Mesenchymal stem cell (in vitro differentiated cells and primary cell): ENCODE measurements around the gene DENND4A.
A peak's percentile ranks its signal among the peaks of the same experiment; 100 is the strongest.

Source experiments
- DNase-seq: peaks from one replicate; pipeline ENCODE4 v3.0.0-alpha.2; 2013
- H2AFZ ChIP-seq: one replicate; pipeline ENCODE4 v1.6.1; 2013; ENCODE audit warnings: low read depth, mild to moderate bottlenecking, control low read depth, inconsistent platforms, low read length, moderate library complexity
- H2AK5ac ChIP-seq: 2 replicates; pipeline ENCODE4 v1.6.1; 2013; ENCODE audit warnings: low read length, moderate library complexity, mild to moderate bottlenecking, inconsistent platforms; ENCODE audit not compliant: severe bottlenecking
- H2BK120ac ChIP-seq: one replicate; pipeline ENCODE4 v1.6.1; 2013; ENCODE audit warnings: low read depth, mild to moderate bottlenecking, inconsistent platforms, low read length, moderate library complexity
- H2BK12ac ChIP-seq, 2 experiments: one replicate each; pipeline ENCODE4 v1.6.1; 2013; ENCODE audit warnings: inconsistent platforms in 2 of 2, low read length in 2 of 2, mild to moderate bottlenecking in 2 of 2, moderate library complexity in 2 of 2, control low read depth in 1 of 2
- H2BK15ac ChIP-seq: one replicate; pipeline ENCODE4 v1.6.1; 2013; ENCODE audit warnings: mild to moderate bottlenecking, low read depth, inconsistent platforms; ENCODE audit not compliant: poor library complexity, severe bottlenecking
- H2BK5ac ChIP-seq: 2 replicates; pipeline ENCODE4 v1.6.1; 2013; ENCODE audit warnings: low read depth, mild to moderate bottlenecking, low read length, control low read depth, inconsistent platforms; ENCODE audit not compliant: poor library complexity, severe bottlenecking
- H3K14ac ChIP-seq, 2 experiments: one replicate each; pipeline ENCODE4 v1.6.1; 2013; ENCODE audit warnings: inconsistent platforms in 2 of 2, low read length in 2 of 2, control low read depth in 1 of 2, mild to moderate bottlenecking in 1 of 2, moderate library complexity in 1 of 2
- H3K18ac ChIP-seq, 2 experiments: one replicate each; pipeline ENCODE4 v1.6.1; 2013; ENCODE audit warnings: inconsistent platforms in 2 of 2, low read length in 2 of 2, control low read depth in 1 of 2, low read depth in 1 of 2, mild to moderate bottlenecking in 1 of 2
- H3K23ac ChIP-seq, 2 experiments: one replicate each; pipeline ENCODE4 v1.6.1; 2013; ENCODE audit warnings: inconsistent platforms in 2 of 2, low read length in 2 of 2, mild to moderate bottlenecking in 2 of 2, moderate library complexity in 2 of 2, control low read depth in 1 of 2
- H3K27ac ChIP-seq: 2 replicates; pipeline ENCODE4 v1.5.1; 2013; ENCODE audit warnings: mild to moderate bottlenecking, moderate library complexity, low read length, control low read depth, inconsistent platforms; ENCODE audit not compliant: poor library complexity, severe bottlenecking
- H3K27me3 ChIP-seq, 2 experiments: 2 replicates each; pipeline versions ENCODE4 v1.6.1 to v1.7.0; 2013; ENCODE audit warnings: low read length in 2 of 2, mild to moderate bottlenecking in 2 of 2, moderate library complexity in 2 of 2, control low read depth in 1 of 2, inconsistent platforms in 1 of 2; ENCODE audit not compliant: control insufficient read depth in 1 of 2, insufficient read depth in 1 of 2
- H3K36me3 ChIP-seq, 2 experiments: 2 replicates each; pipeline versions ENCODE4 v1.6.1 to v1.7.0; 2013; ENCODE audit warnings: low read length in 2 of 2, control low read depth in 1 of 2, inconsistent platforms in 1 of 2, low read depth in 1 of 2, mild to moderate bottlenecking in 1 of 2; ENCODE audit not compliant: insufficient read depth in 2 of 2, control insufficient read depth in 1 of 2
- H3K4ac ChIP-seq, 2 experiments: one replicate each; pipeline ENCODE4 v1.6.1; 2013; ENCODE audit warnings: inconsistent platforms in 2 of 2, low read length in 2 of 2, mild to moderate bottlenecking in 2 of 2, moderate library complexity in 2 of 2, control low read depth in 1 of 2, low read depth in 1 of 2
- H3K4me1 ChIP-seq: 2 replicates; pipeline ENCODE4 v1.6.1; 2013; ENCODE audit warnings: low read depth, low read length, control low read depth; ENCODE audit not compliant: control insufficient read depth, insufficient read depth
- H3K4me2 ChIP-seq: 2 replicates; pipeline ENCODE4 v1.6.1; 2013; ENCODE audit warnings: low read length, mild to moderate bottlenecking, inconsistent platforms; ENCODE audit not compliant: poor library complexity, severe bottlenecking
- H3K4me3 ChIP-seq, 2 experiments: 2 replicates each; pipeline versions ENCODE4 v1.5.1 to v1.7.0; 2013; ENCODE audit warnings: low read length in 2 of 2, mild to moderate bottlenecking in 2 of 2, control low read depth in 1 of 2, low read depth in 1 of 2; ENCODE audit not compliant: insufficient read depth in 1 of 2
- H3K79me1 ChIP-seq: replicated peaks from 2 replicates; pipeline ENCODE4 v1.6.1; 2013; ENCODE audit warnings: mild to moderate bottlenecking, control low read depth, low read length, inconsistent platforms; ENCODE audit not compliant: poor library complexity, severe bottlenecking
- H3K9ac ChIP-seq: 2 replicates; pipeline ENCODE4 v1.7.0; 2013; ENCODE audit warnings: mild to moderate bottlenecking, low read length, moderate library complexity
- H3K9me3 ChIP-seq: 2 replicates; pipeline ENCODE4 v1.7.0; 2013; ENCODE audit warnings: mild to moderate bottlenecking, low read length; ENCODE audit not compliant: control insufficient read depth
- H4K8ac ChIP-seq: one replicate; pipeline ENCODE4 v1.6.1; 2013; ENCODE audit warnings: inconsistent platforms, mild to moderate bottlenecking, low read length, moderate library complexity
- H4K91ac ChIP-seq: one replicate; pipeline ENCODE4 v1.6.1; 2013; ENCODE audit warnings: mild to moderate bottlenecking, low read length, inconsistent platforms
- WGBS: methylation state at CpG from one replicate; pipeline ENCODE4 v1.1.7; 2013; ENCODE audit warnings: mixed read lengths; 5-methylcytosine and 5-hydroxymethylcytosine counted together

The DENND4A gene

DNA sequence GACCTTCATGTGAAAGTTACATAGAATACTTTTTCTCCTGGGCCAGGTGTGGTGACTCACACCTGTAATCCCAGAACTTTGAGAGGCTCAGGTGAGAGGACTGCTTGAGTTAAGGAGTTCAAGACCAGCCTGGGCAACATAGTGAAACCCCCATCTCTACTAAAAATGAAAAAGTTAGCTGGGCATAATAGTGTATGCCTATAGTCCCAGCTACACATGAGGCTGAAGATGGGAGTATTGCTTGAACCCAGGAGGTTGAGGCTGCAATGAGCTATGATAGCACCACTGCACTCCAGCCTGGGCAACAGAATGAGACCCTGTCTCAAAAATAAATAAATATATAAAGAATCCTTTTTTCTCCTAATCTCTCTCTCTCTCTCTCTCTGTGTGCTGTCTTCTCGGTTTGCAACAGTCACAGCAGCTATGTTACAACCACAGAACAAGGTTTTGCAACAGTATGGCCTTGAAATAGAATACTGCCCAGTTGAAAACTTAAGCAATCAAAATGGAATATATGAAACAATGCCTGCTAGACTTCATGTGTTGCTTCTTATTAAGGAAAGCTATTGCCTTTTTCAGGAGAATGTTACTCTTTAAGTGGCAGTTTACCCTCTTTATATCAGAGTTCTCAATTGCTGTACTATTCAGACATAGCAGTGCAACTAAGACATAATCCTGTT is 12.3 kb upstream of the DENND4A start:
- no peak overlapping the region for H2AK5ac ChIP-seq
- H3K14ac ChIP-seq, result no peak overlapping the region
- no peak overlapping the region for H3K4me2 ChIP-seq
- H3K27ac ChIP-seq, result no peak overlapping the region
- H3K23ac ChIP-seq, result no peak overlapping the region
- H3K27me3 ChIP-seq, result no peaks in the 10 kb centered on the region
- H2BK12ac ChIP-seq, result no peak overlapping the region
- H2BK5ac ChIP-seq, result no peak overlapping the region
- 77% methylated on average over 1 of the region's 1 CpG for WGBS
- H4K91ac ChIP-seq, result no peak overlapping the region
- no peaks in the 10 kb centered on the region for H3K79me1 ChIP-seq
- no peaks in the 10 kb centered on the region for H3K9me3 ChIP-seq
- H2BK120ac ChIP-seq, result no peak overlapping the region
- no peak overlapping the region for H3K4me3 ChIP-seq
- H2AFZ ChIP-seq, result no peak overlapping the region
- no peak overlapping the region for H3K4ac ChIP-seq
- peak; percentile 88 for DNase-seq
- H2BK15ac ChIP-seq, result no peak overlapping the region
- H3K4me1 ChIP-seq, result peaks cover 2% of the 10 kb centered on the region
- H3K18ac ChIP-seq, result no peak overlapping the region
- no peak overlapping the region for H3K9ac ChIP-seq
- no peak overlapping the region for H4K8ac ChIP-seq
- H3K36me3 ChIP-seq, result no peaks in the 10 kb centered on the region

DNA sequence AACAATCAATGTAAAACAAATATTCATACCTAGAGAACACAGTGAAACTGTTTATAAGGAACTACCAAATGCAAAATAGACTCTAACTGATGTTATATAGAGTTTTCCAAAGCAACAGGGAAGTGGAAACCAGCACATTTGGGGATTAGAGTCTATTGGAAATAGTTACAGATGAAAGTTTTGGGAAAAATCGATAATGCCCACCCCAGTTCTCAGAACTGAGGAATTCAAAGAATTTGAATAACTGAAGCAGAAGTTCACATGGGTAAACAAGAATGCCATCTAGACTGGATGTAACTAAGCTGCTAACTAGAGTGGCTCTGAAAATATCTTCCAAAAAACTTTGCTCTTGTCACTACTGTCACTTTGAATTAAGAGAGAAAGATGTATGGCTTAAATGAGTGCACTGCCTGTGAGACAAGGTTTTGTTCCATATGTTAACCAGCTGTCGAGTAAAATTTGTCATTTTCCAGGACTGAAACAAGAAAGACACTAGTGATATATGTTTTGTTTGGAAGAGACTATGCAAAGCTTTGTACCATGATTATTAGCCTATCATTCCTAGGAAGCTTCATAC is 9.2 kb upstream of the DENND4A start:
- no peak overlapping the region for H3K27ac ChIP-seq
- no peak overlapping the region for H2BK5ac ChIP-seq
- no peak overlapping the region for H3K9ac ChIP-seq
- H3K27me3 ChIP-seq, result no peaks in the 10 kb centered on the region
- no peak overlapping the region for H3K18ac ChIP-seq
- no peak overlapping the region for H3K4ac ChIP-seq
- DNase-seq, result no peak
- H3K23ac ChIP-seq, result no peak overlapping the region
- H3K14ac ChIP-seq, result no peak overlapping the region
- no peak overlapping the region for H4K8ac ChIP-seq
- H3K4me2 ChIP-seq, result no peak overlapping the region
- no peak overlapping the region for H2BK120ac ChIP-seq
- H2BK12ac ChIP-seq, result no peak overlapping the region
- no peak overlapping the region for H2AK5ac ChIP-seq
- H3K4me3 ChIP-seq, result no peak overlapping the region
- no peak overlapping the region for H2AFZ ChIP-seq
- H3K36me3 ChIP-seq, result no peaks in the 10 kb centered on the region
- peaks cover 2% of the 10 kb centered on the region for H3K4me1 ChIP-seq
- no peaks in the 10 kb centered on the region for H3K9me3 ChIP-seq
- no peaks in the 10 kb centered on the region for H3K79me1 ChIP-seq
- H4K91ac ChIP-seq, result no peak overlapping the region
- no peak overlapping the region for H2BK15ac ChIP-seq
- 43% methylated on average over 1 of the region's 2 CpGs for WGBS

DNA sequence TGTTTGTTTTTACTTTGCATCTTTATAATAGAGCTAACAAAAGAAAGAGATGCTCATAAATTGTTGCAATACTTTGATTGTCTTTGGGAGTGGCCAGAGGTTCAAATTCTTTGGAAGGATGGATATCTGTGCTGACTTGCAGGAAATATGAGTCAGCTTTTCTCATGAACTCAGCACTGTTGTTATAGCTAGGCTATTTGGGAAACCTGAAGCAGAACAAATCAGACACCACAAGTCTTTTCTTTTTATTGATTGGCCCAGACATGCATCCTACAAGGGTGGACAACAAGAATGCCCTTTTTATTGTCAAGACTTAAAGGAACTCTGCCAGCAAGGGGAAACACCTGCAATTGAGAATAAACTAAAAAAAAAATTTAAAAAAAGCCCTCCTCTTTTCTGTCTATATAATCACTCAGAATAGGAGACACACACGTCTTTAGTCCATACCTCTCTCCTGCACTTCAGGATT is 4.6 kb upstream of the DENND4A start:
- Histone ChIP-seq H3K9me3 (no peaks in the 10 kb centered on the region), H3K27me3 (no peaks in the 10 kb centered on the region), H3K9ac (peak overlapping the region; percentile 3), H4K8ac (no peak overlapping the region), H3K23ac (no peak overlapping the region), H3K14ac (no peak overlapping the region), H3K4me2 (no peak overlapping the region), H3K4me1 (peaks cover 5% of the 10 kb centered on the region), H4K91ac (no peak overlapping the region), H3K18ac (no peak overlapping the region), H2BK5ac (no peak overlapping the region), H3K4ac (no peak overlapping the region), H2AFZ (no peak overlapping the region), H3K79me1 (peaks cover 1% of the 10 kb centered on the region), H2AK5ac (no peak overlapping the region), H2BK15ac (no peak overlapping the region), H3K4me3 (no peak overlapping the region), H3K36me3 (no peaks in the 10 kb centered on the region), H2BK12ac (no peak overlapping the region), H3K27ac (no peak overlapping the region), H2BK120ac (no peak overlapping the region)
- WGBS, result 73% methylated on average over 1 of the region's 1 CpG
- DNase-seq, result peak; percentile 54

DNA sequence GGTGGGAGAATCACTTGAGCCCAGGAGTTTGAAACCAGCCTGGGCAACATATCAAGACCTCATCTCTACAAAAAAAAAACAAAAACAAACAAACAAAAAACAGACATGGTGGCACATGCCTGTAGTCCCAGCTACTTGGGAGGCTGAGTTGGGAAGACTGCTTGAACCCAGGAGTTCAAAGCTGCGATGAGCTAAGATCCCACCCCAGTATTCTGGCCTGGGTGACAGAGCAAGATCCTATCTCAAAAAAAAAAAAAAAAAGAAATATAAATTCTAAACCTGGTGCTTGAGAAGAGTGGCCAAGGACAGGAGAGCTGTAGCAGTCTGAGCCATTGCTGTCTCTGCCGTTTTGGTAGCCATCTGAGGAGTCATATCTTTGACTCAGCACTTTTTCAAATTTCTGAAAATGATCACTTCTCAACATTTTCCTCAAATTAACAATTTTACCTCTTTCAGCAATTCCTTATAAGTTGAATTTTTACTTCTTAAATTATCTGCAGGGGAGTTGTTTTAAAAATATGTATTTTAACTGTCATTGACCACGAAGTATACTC is 3.6 kb upstream of the DENND4A start:
- Histone ChIP-seq H2BK5ac (no peak overlapping the region), H2AFZ (no peak overlapping the region), H3K79me1 (peaks cover 1% of the 10 kb centered on the region), H3K14ac (no peak overlapping the region), H3K4me1 (peaks cover 5% of the 10 kb centered on the region), H4K91ac (no peak overlapping the region), H2BK12ac (no peak overlapping the region), H3K23ac (no peak overlapping the region), H3K27me3 (no peaks in the 10 kb centered on the region), H3K4ac (no peak overlapping the region), H2BK120ac (no peak overlapping the region), H4K8ac (no peak overlapping the region), H3K27ac (no peak overlapping the region), H3K18ac (no peak overlapping the region), H2AK5ac (no peak overlapping the region), H3K9ac (no peak overlapping the region), H3K36me3 (no peaks in the 10 kb centered on the region), H3K9me3 (no peaks in the 10 kb centered on the region), H3K4me2 (no peak overlapping the region), H3K4me3 (no peak overlapping the region), H2BK15ac (no peak overlapping the region)
- WGBS, result 81% methylated on average over 2 of the region's 3 CpGs
- DNase-seq, result no peak
